SK-N-SH (cell line): Measurements from ENCODE around the gene NRARP. TPM values are rescaled to one million over a fixed set of nuclear protein-coding genes. Genes with fewer than 3 reads are reported as not detected.

Experiments used
- CTCF ChIA-PET: fragments of 300-600, 350-600 bp; formaldehyde crosslinking; extraction: SDS; loops from one replicate; lab custom pipeline; 2021; lab: Yijun Ruan, JAX
- POLR2A ChIA-PET: fragments of 350-600 bp; sonication (Branson Sonifier 250); formaldehyde crosslinking; extraction: SDS; loops from one replicate; lab custom pipeline; 2020; ENCODE audit warnings: antibody characterized with exemption, inconsistent platforms; lab: Yijun Ruan, JAX
- DNase-seq: peaks from one replicate; pipeline ENCODE4 v3.0.0; 2012
- H2AFZ ChIP-seq: fragments of 200-600 bp; sonication (generic); 2 replicates; pipeline ENCODE4 v1.8.1; 2016; ENCODE audit warnings: antibody characterized with exemption, mild to moderate bottlenecking, low read depth
- H3F3A ChIP-seq: fragments of 200-600 bp; sonication (generic); replicated peaks from 2 replicates; pipeline ENCODE3; 2016; ENCODE audit warnings: antibody characterized with exemption, mild to moderate bottlenecking; ENCODE audit not compliant: insufficient read depth
- H3K27ac ChIP-seq, 2 experiments: fragments of 200-500 bp in 1 of 2; fragments of 200-600 bp in 1 of 2; sonication (Bioruptor generic) in 1 of 2; sonication (generic), shearing (Covaris generic) in 1 of 2; 2 replicates each; pipeline versions ENCODE4 v1.5.1 to v1.6.1; 2014 to 2016; ENCODE audit warnings: low read depth in 2 of 2, inconsistent platforms in 1 of 2, low read length in 1 of 2, mild to moderate bottlenecking in 1 of 2, mixed read lengths in 1 of 2
- H3K27me3 ChIP-seq: fragments of 200-600 bp; sonication (generic), shearing (Covaris generic); 2 replicates; pipeline ENCODE4 v1.6.1; 2016; ENCODE audit warnings: mixed run types; ENCODE audit not compliant: insufficient read depth
- H3K36me3 ChIP-seq, 2 experiments: fragments of 200-500 bp in 1 of 2; fragments of 200-600 bp in 1 of 2; sonication (Bioruptor generic) in 1 of 2; sonication (generic) in 1 of 2; replicated peaks in 1 of 2; 2 replicates each; pipeline versions ENCODE3 to v1.5.1; 2014 to 2016; ENCODE audit warnings: low read length in 1 of 2, mild to moderate bottlenecking in 1 of 2; ENCODE audit not compliant: insufficient read depth in 2 of 2, control insufficient read depth in 1 of 2
- H3K4me1 ChIP-seq, 2 experiments: fragments of 200-500 bp in 1 of 2; fragments of 200-600 bp in 1 of 2; sonication (Bioruptor generic) in 1 of 2; sonication (generic), shearing (Covaris generic) in 1 of 2; 2 replicates each; pipeline versions ENCODE4 v1.5.1 to v1.6.1; 2014 to 2016; ENCODE audit warnings: low read depth in 1 of 2, low read length in 1 of 2, mixed run types in 1 of 2; ENCODE audit not compliant: insufficient read depth in 2 of 2, control insufficient read depth in 1 of 2
- H3K4me2 ChIP-seq: fragments of 200-600 bp; sonication (generic), shearing (Covaris generic); 2 replicates; pipeline ENCODE4 v1.6.1; 2017; ENCODE audit warnings: mixed run types
- H3K4me3 ChIP-seq, 2 experiments: fragments of 200-500 bp in 1 of 2; fragments of 200-600 bp in 1 of 2; sonication (Bioruptor generic) in 1 of 2; sonication (generic), shearing (Covaris generic) in 1 of 2; 2 replicates each; pipeline versions ENCODE4 v1.5.1 to v1.8.1; 2014 to 2016; ENCODE audit warnings: low read depth in 2 of 2, inconsistent platforms in 1 of 2, low read length in 1 of 2, mild to moderate bottlenecking in 1 of 2, mixed read lengths in 1 of 2, moderate library complexity in 1 of 2
- H3K79me2 ChIP-seq: fragments of 200-600 bp; sonication (generic); 2 replicates; pipeline ENCODE4 v1.8.1; 2017; ENCODE audit warnings: mild to moderate bottlenecking; ENCODE audit not compliant: insufficient read depth
- H3K9ac ChIP-seq: fragments of 200-600 bp; sonication (generic); 2 replicates; pipeline ENCODE4 v1.6.1; 2017; ENCODE audit warnings: mixed run types
- H3K9me2 ChIP-seq: fragments of 200-600 bp; sonication (generic); 2 replicates; pipeline ENCODE4 v1.6.1; 2017; ENCODE audit warnings: mixed run types
- H3K9me3 ChIP-seq: fragments of 200-600 bp; sonication (generic); 2 replicates; pipeline ENCODE4 v1.6.1; 2017; ENCODE audit warnings: mixed run types, mild to moderate bottlenecking, moderate library complexity
- H4K20me1 ChIP-seq: fragments of 200-600 bp; sonication (generic); 2 replicates; pipeline ENCODE4 v1.6.1; 2017; ENCODE audit warnings: mild to moderate bottlenecking, mixed run types; ENCODE audit not compliant: insufficient read depth
- ELF1 ChIP-seq: IDR thresholded peaks from 2 replicates; pipeline ENCODE4 v1.4.0; 2012
- EP300 ChIP-seq, 2 experiments: IDR thresholded peaks; 2 replicates each; pipeline versions ENCODE4 v1.4.0 to v1.6.1; 2012; ENCODE audit warnings: borderline replicate concordance in 1 of 2, low read depth in 1 of 2, low read length in 1 of 2
- EZH2phosphoT487 ChIP-seq: fragments of 200-600 bp; sonication (generic); IDR thresholded peaks from 2 replicates; pipeline ENCODE4 v1.6.1; 2017; ENCODE audit warnings: low read depth, mixed run types, mild to moderate bottlenecking, antibody characterized with exemption, moderate library complexity, borderline replicate concordance
- FOSL2 ChIP-seq: IDR thresholded peaks from 2 replicates; pipeline ENCODE4 v1.4.0; 2012; ENCODE audit warnings: low read depth, mild to moderate bottlenecking, moderate library complexity, borderline replicate concordance
- FOXJ3 ChIP-seq: sonication (generic); formaldehyde crosslinking; IDR thresholded peaks from 2 replicates; pipeline ENCODE4 v1.5.1; 2020; ENCODE audit warnings: mild to moderate bottlenecking, missing genetic modification reagents
- FOXM1 ChIP-seq: IDR thresholded peaks from 2 replicates; pipeline ENCODE4 v1.4.0; 2012; ENCODE audit warnings: low read depth, mild to moderate bottlenecking
- GATA2 ChIP-seq: sonication (generic); formaldehyde crosslinking; IDR thresholded peaks from 2 replicates; pipeline ENCODE4 v1.5.0; 2020; ENCODE audit warnings: mild to moderate bottlenecking, missing genetic modification reagents
- MXI1 ChIP-seq: IDR thresholded peaks from 2 replicates; pipeline ENCODE4 v1.6.1; 2012; ENCODE audit warnings: mild to moderate bottlenecking, low read depth, low read length, improper control_type of control experiment
- NFIC ChIP-seq: IDR thresholded peaks from 2 replicates; pipeline ENCODE4 v1.4.0; 2012; ENCODE audit warnings: borderline replicate concordance
- NRF1 ChIP-seq: IDR thresholded peaks from 2 replicates; pipeline ENCODE4 v1.6.1; 2012; ENCODE audit warnings: low read depth, mild to moderate bottlenecking, low read length
- POLR2AphosphoS5 ChIP-seq: IDR thresholded peaks from 2 replicates; pipeline ENCODE4 v1.6.1; 2012; ENCODE audit warnings: low read depth, low read length
- RAD21 ChIP-seq: IDR thresholded peaks from 2 replicates; pipeline ENCODE4 v1.6.1; 2012; ENCODE audit warnings: mild to moderate bottlenecking, low read length
- RCOR1 ChIP-seq: fragments of 150-350 bp; IDR thresholded peaks from 2 replicates; pipeline ENCODE4 v1.6.1; 2017; ENCODE audit warnings: antibody characterized with exemption, low read length
- TAF1 ChIP-seq: IDR thresholded peaks from 2 replicates; pipeline ENCODE4 v1.6.1; 2012; ENCODE audit warnings: low read depth, mild to moderate bottlenecking, low read length, moderate library complexity, borderline replicate concordance
- TCF12 ChIP-seq: IDR thresholded peaks from 2 replicates; pipeline ENCODE4 v1.4.0; 2012
- WGBS: methylation state at CpG from one replicate; pipeline ENCODE4 v1.1.6; 2017; ENCODE audit warnings: low lambda C conversion rate; 5-methylcytosine and 5-hydroxymethylcytosine counted together
- polyA plus RNA-seq, 3 experiments: library from polyadenylated mRNA; depleted of rRNA; stranded (reverse); fragments of >200 nt; gene quantifications; 2 replicates each; pipeline ENCODE4 v1.2.3, GENCODE V29; 2012
- TF ChIP-seq, protein P1 (sequence below): fragments of 200-600 bp; sonication (generic); IDR thresholded peaks from 2 replicates; pipeline ENCODE4 v1.6.1; 2017; ENCODE audit warnings: antibody characterized with exemption, mild to moderate bottlenecking, moderate library complexity
- TF ChIP-seq, protein P2 (sequence below): IDR thresholded peaks from 2 replicates; pipeline ENCODE4 v1.4.0; 2012; ENCODE audit warnings: low read depth, borderline replicate concordance
- TF ChIP-seq, protein P3 (sequence below): IDR thresholded peaks from 2 replicates; pipeline ENCODE4 v1.4.0; 2012; ENCODE audit warnings: low read depth, borderline replicate concordance
- TF ChIP-seq, protein P4 (sequence below): fragments of 150-350 bp; IDR thresholded peaks from 2 replicates; pipeline ENCODE4 v1.6.1; 2016; ENCODE audit warnings: mild to moderate bottlenecking, low read depth, low read length

NRARP gene
- polyA plus RNA-seq, 1 of the 3 experiments (the other 2 are of a cell fraction): 3.9 TPM

DNA sequence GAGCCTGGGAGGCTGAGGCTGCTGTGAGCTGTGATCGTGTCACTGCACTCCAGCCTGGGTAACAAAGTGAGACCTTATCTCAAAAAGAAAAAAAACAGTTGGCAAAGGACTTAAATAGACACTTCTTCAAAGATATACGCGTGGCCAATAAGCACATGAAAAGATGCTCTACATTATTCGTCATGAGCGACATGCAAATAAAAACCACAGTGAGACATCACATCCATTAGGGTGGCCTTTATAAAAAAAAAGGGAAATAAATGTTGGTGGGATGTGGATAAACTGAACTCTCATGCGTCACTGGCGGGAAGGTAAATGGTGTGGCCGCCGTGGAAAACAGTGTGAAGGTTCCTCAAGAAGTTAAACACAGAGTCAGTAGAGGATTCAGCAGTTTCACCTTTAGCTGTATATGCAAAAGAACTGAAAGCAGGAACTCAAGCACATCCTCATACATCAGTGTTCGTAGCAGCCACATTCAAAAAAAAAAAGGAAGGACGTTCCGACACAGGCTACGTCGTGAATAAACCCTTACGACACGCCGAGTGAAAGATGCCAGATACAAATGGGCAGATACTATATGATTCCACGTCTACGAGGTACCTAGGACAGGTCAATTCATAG lies 24.5 kb upstream of the NRARP start:
- Histone ChIP-seq H3K79me2 (no peaks in the 10 kb centered on the region), H2AFZ (no peak overlapping the region), H3K9me3 (no peaks in the 10 kb centered on the region), H3K27ac (no peak overlapping the region), H3K4me3 (no peak overlapping the region), H3K4me1 (no peaks in the 10 kb centered on the region), H3K4me2 (no peak overlapping the region), H3K9ac (no peak overlapping the region), H3K27me3 (no peaks in the 10 kb centered on the region), H4K20me1 (no peaks in the 10 kb centered on the region), H3F3A (no peaks in the 10 kb centered on the region), H3K36me3 (no peaks in the 10 kb centered on the region), H3K9me2 (no peaks in the 10 kb centered on the region)
- ChIA-PET CTCF (no interaction called here), POLR2A (no interaction called here)
- 74% methylated on average over 19 of the region's 19 CpGs for WGBS
- DNase-seq: no peak
- TF ChIP-seq FOXM1 (no peak), EZH2phosphoT487 (no peak), POLR2AphosphoS5 (no peak), TAF1 (no peak), MXI1 (no peak), RCOR1 (no peak), RAD21 (no peak), GATA2 (CRISPR knock-in tag) (no peak), NFIC (no peak), FOSL2 (no peak), NRF1 (no peak), FOXJ3 (CRISPR knock-in tag) (no peak), TCF12 (no peak), EP300 (IDR thresholded peaks at IDR 0.05; ENCODE audit: borderline replicate concordance in 1 of 2, low read depth in 1 of 2, low read length in 1 of 2) (no peak), ELF1 (no peak)
- TF ChIP-seq, protein P1, sequence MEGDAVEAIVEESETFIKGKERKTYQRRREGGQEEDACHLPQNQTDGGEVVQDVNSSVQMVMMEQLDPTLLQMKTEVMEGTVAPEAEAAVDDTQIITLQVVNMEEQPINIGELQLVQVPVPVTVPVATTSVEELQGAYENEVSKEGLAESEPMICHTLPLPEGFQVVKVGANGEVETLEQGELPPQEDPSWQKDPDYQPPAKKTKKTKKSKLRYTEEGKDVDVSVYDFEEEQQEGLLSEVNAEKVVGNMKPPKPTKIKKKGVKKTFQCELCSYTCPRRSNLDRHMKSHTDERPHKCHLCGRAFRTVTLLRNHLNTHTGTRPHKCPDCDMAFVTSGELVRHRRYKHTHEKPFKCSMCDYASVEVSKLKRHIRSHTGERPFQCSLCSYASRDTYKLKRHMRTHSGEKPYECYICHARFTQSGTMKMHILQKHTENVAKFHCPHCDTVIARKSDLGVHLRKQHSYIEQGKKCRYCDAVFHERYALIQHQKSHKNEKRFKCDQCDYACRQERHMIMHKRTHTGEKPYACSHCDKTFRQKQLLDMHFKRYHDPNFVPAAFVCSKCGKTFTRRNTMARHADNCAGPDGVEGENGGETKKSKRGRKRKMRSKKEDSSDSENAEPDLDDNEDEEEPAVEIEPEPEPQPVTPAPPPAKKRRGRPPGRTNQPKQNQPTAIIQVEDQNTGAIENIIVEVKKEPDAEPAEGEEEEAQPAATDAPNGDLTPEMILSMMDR: no peak
- TF ChIP-seq, protein P2, sequence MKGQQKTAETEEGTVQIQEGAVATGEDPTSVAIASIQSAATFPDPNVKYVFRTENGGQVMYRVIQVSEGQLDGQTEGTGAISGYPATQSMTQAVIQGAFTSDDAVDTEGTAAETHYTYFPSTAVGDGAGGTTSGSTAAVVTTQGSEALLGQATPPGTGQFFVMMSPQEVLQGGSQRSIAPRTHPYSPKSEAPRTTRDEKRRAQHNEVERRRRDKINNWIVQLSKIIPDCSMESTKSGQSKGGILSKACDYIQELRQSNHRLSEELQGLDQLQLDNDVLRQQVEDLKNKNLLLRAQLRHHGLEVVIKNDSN: no peak
- TF ChIP-seq, protein P3, sequence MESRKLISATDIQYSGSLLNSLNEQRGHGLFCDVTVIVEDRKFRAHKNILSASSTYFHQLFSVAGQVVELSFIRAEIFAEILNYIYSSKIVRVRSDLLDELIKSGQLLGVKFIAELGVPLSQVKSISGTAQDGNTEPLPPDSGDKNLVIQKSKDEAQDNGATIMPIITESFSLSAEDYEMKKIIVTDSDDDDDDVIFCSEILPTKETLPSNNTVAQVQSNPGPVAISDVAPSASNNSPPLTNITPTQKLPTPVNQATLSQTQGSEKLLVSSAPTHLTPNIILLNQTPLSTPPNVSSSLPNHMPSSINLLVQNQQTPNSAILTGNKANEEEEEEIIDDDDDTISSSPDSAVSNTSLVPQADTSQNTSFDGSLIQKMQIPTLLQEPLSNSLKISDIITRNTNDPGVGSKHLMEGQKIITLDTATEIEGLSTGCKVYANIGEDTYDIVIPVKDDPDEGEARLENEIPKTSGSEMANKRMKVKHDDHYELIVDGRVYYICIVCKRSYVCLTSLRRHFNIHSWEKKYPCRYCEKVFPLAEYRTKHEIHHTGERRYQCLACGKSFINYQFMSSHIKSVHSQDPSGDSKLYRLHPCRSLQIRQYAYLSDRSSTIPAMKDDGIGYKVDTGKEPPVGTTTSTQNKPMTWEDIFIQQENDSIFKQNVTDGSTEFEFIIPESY: no peak
- TF ChIP-seq, protein P4, sequence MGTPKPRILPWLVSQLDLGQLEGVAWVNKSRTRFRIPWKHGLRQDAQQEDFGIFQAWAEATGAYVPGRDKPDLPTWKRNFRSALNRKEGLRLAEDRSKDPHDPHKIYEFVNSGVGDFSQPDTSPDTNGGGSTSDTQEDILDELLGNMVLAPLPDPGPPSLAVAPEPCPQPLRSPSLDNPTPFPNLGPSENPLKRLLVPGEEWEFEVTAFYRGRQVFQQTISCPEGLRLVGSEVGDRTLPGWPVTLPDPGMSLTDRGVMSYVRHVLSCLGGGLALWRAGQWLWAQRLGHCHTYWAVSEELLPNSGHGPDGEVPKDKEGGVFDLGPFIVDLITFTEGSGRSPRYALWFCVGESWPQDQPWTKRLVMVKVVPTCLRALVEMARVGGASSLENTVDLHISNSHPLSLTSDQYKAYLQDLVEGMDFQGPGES: no peak
